AG10803 (cell line): ENCODE measurements around the gene HTT.
"Not testable (repeated sequence)": the region's sequence is repeated elsewhere in the genome, so short reads cannot be mapped to it uniquely, and the experiment has no call there.

ENCODE experiments used
- DNase-seq: peaks from one replicate; pipeline ENCODE4 v3.0.0; 2010; ENCODE audit warnings: low read depth
- H3K4me3 ChIP-seq: 2 replicates; pipeline ENCODE4 v1.5.1; 2011; ENCODE audit warnings: mild to moderate bottlenecking, low read length, control low read depth
- CTCF ChIP-seq: conservative IDR thresholded peaks from 2 replicates; pipeline ENCODE4 v1.5.1; 2011; ENCODE audit warnings: mild to moderate bottlenecking, low read length, control low read depth, inconsistent platforms

Gene HTT

GRCh38 chr4:3083732-3084131, 9.3 kb downstream of the HTT start:
- TF ChIP-seq CTCF, result no peak
- no peak for DNase-seq
- H3K4me3 ChIP-seq, result no peak overlapping the region

GRCh38 chr4:3085948-3086670, 11.6 kb downstream of the HTT start:
- no peak for TF ChIP-seq CTCF
- DNase-seq, result no peak
- H3K4me3 ChIP-seq, result no peak overlapping the region

GRCh38 chr4:3087115-3087797, 12.8 kb downstream of the HTT start:
- no peak for DNase-seq
- no peak for TF ChIP-seq CTCF

GRCh38 chr4:3091464-3091863, 17.0 kb downstream of the HTT start:
- TF ChIP-seq CTCF, result no peak
- DNase-seq, result no peak
- H3K4me3 ChIP-seq, result no peak overlapping the region

More at GRCh38 chr4:3087115-3087797, 12.8 kb downstream of the HTT start:
- no peak overlapping the region for H3K4me3 ChIP-seq

GRCh38 chr4:3094701-3095100, 20.2 kb downstream of the HTT start:
- H3K4me3 ChIP-seq, DNase-seq: not testable (repeated sequence)

- no peak overlapping the region for H3K4me3 ChIP-seq
- TF ChIP-seq CTCF, result no peak
- DNase-seq, result peak; percentile 22
Observed at GRCh38 chr4:3096202-3096601, 21.7 kb downstream of the HTT start.

- no peak overlapping the region for H3K4me3 ChIP-seq
- no peak for TF ChIP-seq CTCF
- peak; percentile 38 for DNase-seq
Observed at GRCh38 chr4:3098346-3098745, 23.9 kb downstream of the HTT start.
